Measurements from ENCODE around the gene PPP1R9B. TPM values are rescaled to one million over a fixed set of nuclear protein-coding genes. Genes with fewer than 3 reads are reported as not detected.

The PPP1R9B gene
- total RNA-seq, 4 donors from 2014 or later, result 24.9 to 35.9 (median 28.2) TPM

- Histone ChIP-seq H3K27me3 (peaks cover 0 to 2% (median 0%) of the 10 kb centered on the region in 4 donors), H3K36me3 (peaks cover 4 to 100% (median 7%) of the 10 kb centered on the region in 3 donors), H3K9me3 (no peaks in the 10 kb centered on the region), H3K4me3 (no peak overlapping the region), H3K4me1 (peaks cover 0 to 38% (median 3%) of the 10 kb centered on the region in 3 donors), H3K27ac (peak overlapping the region in 1 of 4 donors; percentile 46)
- 63 to 71% methylated on average over 10 of the region's 16 CpGs for WGBS, 2 donors
- no peak for TF ChIP-seq POLR2A (IDR thresholded peaks at IDR 0.05)
- TF ChIP-seq, protein P1, sequence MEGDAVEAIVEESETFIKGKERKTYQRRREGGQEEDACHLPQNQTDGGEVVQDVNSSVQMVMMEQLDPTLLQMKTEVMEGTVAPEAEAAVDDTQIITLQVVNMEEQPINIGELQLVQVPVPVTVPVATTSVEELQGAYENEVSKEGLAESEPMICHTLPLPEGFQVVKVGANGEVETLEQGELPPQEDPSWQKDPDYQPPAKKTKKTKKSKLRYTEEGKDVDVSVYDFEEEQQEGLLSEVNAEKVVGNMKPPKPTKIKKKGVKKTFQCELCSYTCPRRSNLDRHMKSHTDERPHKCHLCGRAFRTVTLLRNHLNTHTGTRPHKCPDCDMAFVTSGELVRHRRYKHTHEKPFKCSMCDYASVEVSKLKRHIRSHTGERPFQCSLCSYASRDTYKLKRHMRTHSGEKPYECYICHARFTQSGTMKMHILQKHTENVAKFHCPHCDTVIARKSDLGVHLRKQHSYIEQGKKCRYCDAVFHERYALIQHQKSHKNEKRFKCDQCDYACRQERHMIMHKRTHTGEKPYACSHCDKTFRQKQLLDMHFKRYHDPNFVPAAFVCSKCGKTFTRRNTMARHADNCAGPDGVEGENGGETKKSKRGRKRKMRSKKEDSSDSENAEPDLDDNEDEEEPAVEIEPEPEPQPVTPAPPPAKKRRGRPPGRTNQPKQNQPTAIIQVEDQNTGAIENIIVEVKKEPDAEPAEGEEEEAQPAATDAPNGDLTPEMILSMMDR (IDR thresholded peaks at IDR 0.05), result no peak
- DNase-seq, result no peak
- intact Hi-C loops (cut with DNase I), result no loop called here
These were observed 42.3 kb upstream of the PPP1R9B start for GRCh38 chr17:50192618-50193291.

GRCh38 chr17:50192144-50192617, 41.7 kb upstream of the PPP1R9B start:
- Histone ChIP-seq H3K27me3 (peaks cover 0 to 2% (median 0%) of the 10 kb centered on the region in 4 donors), H3K4me1 (peaks cover 0 to 38% (median 3%) of the 10 kb centered on the region in 3 donors), H3K9me3 (no peaks in the 10 kb centered on the region), H3K36me3 (peaks cover 4 to 100% (median 7%) of the 10 kb centered on the region in 3 donors), H3K4me3 (no peak overlapping the region), H3K27ac (peak overlapping the region in 1 of 4 donors; percentile 46)
- 68 to 80% methylated on average over 1 to 4 of the region's 4 CpGs for WGBS, 2 donors
- intact Hi-C loops (cut with DNase I), result no loop called here
- no peak for DNase-seq
- TF ChIP-seq, protein P1 (IDR thresholded peaks at IDR 0.05), result no peak

DNA sequence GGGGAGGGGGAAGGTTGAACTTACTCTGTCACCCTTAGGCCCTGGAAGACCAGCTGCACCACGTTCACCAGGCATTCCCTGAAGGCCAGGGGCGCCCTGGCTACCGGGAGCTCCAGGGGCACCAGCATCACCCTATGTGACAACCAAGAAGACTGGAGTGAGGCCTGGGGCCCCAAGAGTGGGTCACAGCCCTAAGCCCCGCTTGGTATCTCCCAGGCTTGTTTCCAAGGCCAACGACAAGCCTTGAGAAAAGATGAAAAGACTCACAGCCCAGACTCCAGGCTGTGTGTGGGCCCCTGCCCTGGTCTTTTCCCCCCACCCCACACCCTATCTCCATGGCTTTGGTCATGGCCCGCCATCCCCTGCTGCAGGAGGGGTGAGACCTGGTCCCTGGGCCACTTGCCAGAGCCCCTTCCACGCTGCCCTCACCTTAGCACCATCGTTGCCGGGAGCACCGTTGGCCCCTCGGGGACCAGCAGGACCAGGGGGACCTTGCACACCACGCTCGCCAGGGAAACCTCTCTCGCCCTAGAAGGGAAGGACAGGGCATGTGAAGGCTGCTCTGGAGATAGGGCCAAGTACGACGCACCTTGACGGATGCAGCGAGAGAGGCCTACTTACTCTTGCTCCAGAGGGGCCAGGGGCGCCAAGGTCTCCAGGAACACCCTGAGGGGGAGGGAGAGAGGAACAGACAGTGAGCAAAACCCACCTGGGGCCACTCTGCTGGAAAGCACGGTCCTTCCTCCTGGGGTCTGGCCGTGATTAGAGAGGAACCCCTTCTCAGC, 41.1 kb upstream of the PPP1R9B start:
- peak overlapping the region in 1 of 4 donors; percentile 46 for H3K27ac ChIP-seq
- intact Hi-C loops (cut with DNase I), result no loop called here

GRCh38 chr17:50190603-50191358, 40.3 kb upstream of the PPP1R9B start:
- DNase-seq, result no peak
- Histone ChIP-seq H3K9me3 (no peaks in the 10 kb centered on the region), H3K36me3 (peaks cover 4 to 100% (median 7%) of the 10 kb centered on the region in 3 donors), H3K4me3 (no peak overlapping the region), H3K4me1 (peaks cover 0 to 25% (median 0%) of the 10 kb centered on the region in 3 donors), H3K27ac (peak overlapping the region in 3 of 4 donors; percentile 30 to 46 (median 36)), H3K27me3 (no peaks in the 10 kb centered on the region)
- intact Hi-C loops (cut with DNase I), result no loop called here
- TF ChIP-seq POLR2A (IDR thresholded peaks at IDR 0.05), result no peak
- TF ChIP-seq, protein P1 (IDR thresholded peaks at IDR 0.05), result no peak
- 79 to 89% methylated on average over 1 to 2 of the region's 8 CpGs for whole genome bisulfite sequencing, 2 donors

More for the DNA sequence above, 41.1 kb upstream of the PPP1R9B start:
- no peak for DNase-seq
- H3K9me3 ChIP-seq, result no peaks in the 10 kb centered on the region
- 50 to 71% methylated on average over 3 to 4 of the region's 21 CpGs for WGBS, 2 donors
- no peaks in the 10 kb centered on the region for H3K27me3 ChIP-seq
- peaks cover 4 to 100% (median 7%) of the 10 kb centered on the region in 3 donors for H3K36me3 ChIP-seq
- no peak for TF ChIP-seq POLR2A (IDR thresholded peaks at IDR 0.05)
- TF ChIP-seq, protein P1 (IDR thresholded peaks at IDR 0.05), result no peak
- peaks cover 0 to 32% (median 2%) of the 10 kb centered on the region in 3 donors for H3K4me1 ChIP-seq
- no peak overlapping the region for H3K4me3 ChIP-seq

Data from esophagus squamous epithelium (tissue), 5 donors.